ENCODE measurements around the gene TMEM94. TPM values are rescaled to one million over a fixed set of nuclear protein-coding genes. Genes with fewer than 3 reads are reported as not detected.
A peak's percentile ranks its signal among the peaks of the same experiment; 100 is the strongest.
"Not testable (repeated sequence)": the region's sequence is repeated elsewhere in the genome, so short reads cannot be mapped to it uniquely, and the experiment has no call there.

Gene TMEM94
- total and polyA plus RNA-seq, 12 donors: 25.6 to 66.7 (median 41.3) TPM

GRCh38 chr17:75475144-75475835, 18.9 kb downstream of the TMEM94 start:
- 34 to 48% methylated on average over 13 of the region's 13 CpGs for WGBS, 2 donors
- peaks cover 28 to 71% (median 39%) of the 10 kb centered on the region in 9 donors for H3K4me1 ChIP-seq
- H3K4me3 ChIP-seq: peak overlapping the region in 4 of 10 donors; percentile 31 to 44 (median 41)
- no peak for TF ChIP-seq CTCF (IDR thresholded peaks at IDR 0.05)
- DNase-seq (no peak), ATAC-seq (peak in 7 of 8 donors; percentile 12 to 36 (median 18))
- H3K36me3 ChIP-seq: peaks cover 0 to 33% (median 0%) of the 10 kb centered on the region in 9 donors
- no peaks in the 10 kb centered on the region for H3K9me3 ChIP-seq
- intact Hi-C loops (cut with DNase I): loop anchor here in 2 of 10 donors (5.0 to 10.0 kb wide), 3 partner anchors 33 to 50 kb away; no protein-coding TSS in a partner anchor
- no peaks in the 10 kb centered on the region for H3K27me3 ChIP-seq
- peak overlapping the region; percentile 57 to 90 (median 81) for H3K27ac ChIP-seq

DNA sequence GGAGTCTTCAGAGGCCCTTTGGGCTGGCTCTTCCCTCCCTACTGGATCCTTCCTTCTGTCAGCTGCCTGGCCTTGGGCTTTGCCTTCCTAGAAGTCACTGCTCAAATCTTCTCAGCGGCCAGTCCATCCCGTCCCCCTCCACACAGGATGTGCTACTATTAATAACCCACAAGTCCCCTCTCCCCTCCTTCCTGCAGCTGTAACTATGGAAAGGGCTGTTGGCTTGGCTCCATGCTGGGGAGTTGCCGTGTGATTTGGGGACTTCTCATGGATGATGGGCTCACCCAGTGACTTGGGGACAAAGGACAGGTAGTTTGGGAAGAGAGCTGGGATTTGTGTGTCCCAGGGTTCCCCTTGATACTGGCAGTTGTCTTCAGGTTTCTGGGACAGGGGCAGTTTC, 19.4 kb downstream of the TMEM94 start:
- DNase-seq (peak in 1 of 2 donors; percentile 84), ATAC-seq (peak; percentile 73 to 93 (median 87))
- Histone ChIP-seq H3K4me3 (peak overlapping the region in 8 of 10 donors; percentile 8 to 44 (median 34)), H3K36me3 (peaks cover 0 to 33% (median 0%) of the 10 kb centered on the region in 9 donors), H3K9me3 (no peaks in the 10 kb centered on the region), H3K27ac (peak overlapping the region; percentile 57 to 90 (median 81)), H3K4me1 (peaks cover 28 to 76% (median 43%) of the 10 kb centered on the region in 9 donors), H3K27me3 (no peaks in the 10 kb centered on the region)
- WGBS, 2 donors: 0 to 9% methylated on average over 3 of the region's 3 CpGs
- intact Hi-C loops (cut with DNase I): loop anchor here in 2 of 10 donors (5.0 to 10.0 kb wide), 3 partner anchors 34 to 51 kb away; no protein-coding TSS in a partner anchor
- TF ChIP-seq CTCF (IDR thresholded peaks at IDR 0.05): no peak

DNA sequence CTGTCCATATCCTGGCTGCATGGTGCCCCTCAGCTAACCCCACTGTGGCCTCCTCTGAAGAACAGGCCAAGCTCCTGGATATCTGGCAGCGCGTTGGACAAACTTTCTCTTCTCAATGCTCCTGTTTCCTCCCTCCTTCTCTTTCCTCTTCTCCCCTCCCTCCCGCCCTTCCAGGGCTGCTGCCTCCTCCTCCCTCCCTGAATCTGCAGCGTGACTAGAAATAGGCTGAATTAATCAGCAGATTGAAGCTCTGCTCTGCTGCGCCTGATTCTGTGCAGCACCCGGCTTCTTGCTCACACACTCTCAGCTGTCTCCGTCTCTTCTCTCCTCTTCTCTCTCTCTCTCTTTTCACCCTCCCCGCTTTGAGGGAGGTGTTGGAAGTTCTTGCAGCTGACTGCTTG, 19.8 kb downstream of the TMEM94 start:
- DNase-seq (no peak), ATAC-seq (peak; percentile 60 to 85 (median 76))
- Histone ChIP-seq H3K4me1 (peaks cover 28 to 80% (median 45%) of the 10 kb centered on the region in 9 donors), H3K4me3 (peak overlapping the region in 8 of 10 donors; percentile 8 to 44 (median 34)), H3K27ac (peak overlapping the region; percentile 57 to 90 (median 81)), H3K36me3 (peaks cover 0 to 33% (median 0%) of the 10 kb centered on the region in 9 donors), H3K27me3 (no peaks in the 10 kb centered on the region), H3K9me3 (no peaks in the 10 kb centered on the region)
- intact Hi-C loops (cut with DNase I): loop anchor here in 2 of 10 donors (5.0 to 10.0 kb wide), 3 partner anchors 34 to 51 kb away; no protein-coding TSS in a partner anchor
- 4 to 10% methylated on average over 8 of the region's 8 CpGs for WGBS, 2 donors
- no peak for TF ChIP-seq CTCF (IDR thresholded peaks at IDR 0.05)

- Histone ChIP-seq H3K27ac (peak overlapping the region; percentile 57 to 90 (median 81)), H3K4me3 (peak overlapping the region in 8 of 10 donors; percentile 8 to 44 (median 34)), H3K4me1 (peaks cover 28 to 87% (median 49%) of the 10 kb centered on the region in 9 donors), H3K27me3 (no peaks in the 10 kb centered on the region), H3K36me3 (peaks cover 0 to 28% (median 0%) of the 10 kb centered on the region in 9 donors), H3K9me3 (no peaks in the 10 kb centered on the region)
- ATAC-seq (peak in 7 of 8 donors; percentile 8 to 29 (median 19)), DNase-seq (no peak)
- intact Hi-C loops (cut with DNase I): loop anchor here in 2 of 10 donors (5.0 to 10.0 kb wide), 3 partner anchors 35 to 52 kb away; no protein-coding TSS in a partner anchor
- 39 to 41% methylated on average over 11 of the region's 11 CpGs for WGBS, 2 donors
- TF ChIP-seq CTCF (IDR thresholded peaks at IDR 0.05): no peak
Observed at GRCh38 chr17:75476752-75477489, 20.5 kb downstream of the TMEM94 start.

DNA sequence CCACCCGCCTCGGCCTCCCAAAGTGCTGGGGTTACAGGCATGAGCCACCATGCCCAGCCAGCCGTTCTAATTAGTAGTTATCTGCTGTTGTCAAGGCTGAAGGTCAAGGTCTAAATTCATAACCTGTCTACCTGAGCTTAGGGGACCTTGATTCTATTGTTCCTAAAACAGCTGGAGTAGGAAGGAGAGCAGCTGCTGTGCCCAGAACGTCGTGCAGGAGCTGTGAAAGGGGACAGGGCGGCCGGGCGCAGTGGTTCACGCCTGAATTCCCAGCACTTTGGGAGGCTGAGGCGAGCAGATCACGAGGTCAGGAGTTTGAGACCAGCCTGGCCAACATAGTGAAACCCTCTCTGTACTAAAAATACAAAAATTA, 21.0 kb downstream of the TMEM94 start:
- ATAC-seq, H3K27me3 ChIP-seq, DNase-seq, H3K9me3 ChIP-seq: not testable (repeated sequence)
- H3K4me3 ChIP-seq: peak overlapping the region in 3 of 10 donors; percentile 37 to 44 (median 42)
- intact Hi-C loops (cut with DNase I): loop anchor here in 2 of 10 donors (5.0 to 10.0 kb wide), 3 partner anchors 35 to 53 kb away; no protein-coding TSS in a partner anchor
- peak overlapping the region in 9 of 10 donors; percentile 56 to 90 (median 80) for H3K27ac ChIP-seq
- 80% methylated on average over 11 of the region's 11 CpGs for whole genome bisulfite sequencing, 2 donors
- H3K36me3 ChIP-seq: peaks cover 0 to 22% (median 0%) of the 10 kb centered on the region in 9 donors
- H3K4me1 ChIP-seq: peaks cover 28 to 86% (median 53%) of the 10 kb centered on the region in 9 donors
